Measurements from ENCODE around the gene SLC8B1.

Gene SLC8B1

GRCh38 chr12:113302466-113302865 is 32.4 kb downstream of the SLC8B1 start:
- H3K9me2 ChIP-seq (ENCODE audit: low read depth, low read length): no peaks in the 10 kb centered on the region
- H3K4me1 ChIP-seq (ENCODE audit: insufficient read depth, low read length, severe bottlenecking): peaks cover 46% of the 10 kb centered on the region
- no peaks in the 10 kb centered on the region for H3K9me3 ChIP-seq (ENCODE audit: low read length)
- no peaks in the 10 kb centered on the region for H3K79me2 ChIP-seq (ENCODE audit: insufficient read depth, low read length)
- H3K27me3 ChIP-seq (ENCODE audit: insufficient read depth, low read length): no peaks in the 10 kb centered on the region
- H3K27ac ChIP-seq (ENCODE audit: low read depth, low read length, poor library complexity, severe bottlenecking): peak overlapping the region; percentile 73
- H3F3A ChIP-seq (ENCODE audit: insufficient read depth, low read length): no peaks in the 10 kb centered on the region
- peaks cover 74% of the 10 kb centered on the region for H3K36me3 ChIP-seq (ENCODE audit: insufficient read depth, low read length)
- H4K20me1 ChIP-seq (ENCODE audit: insufficient read depth, low read length): no peaks in the 10 kb centered on the region
- peak overlapping the region; percentile 10; the same call in 1 of the 2 replicates for H3K9ac ChIP-seq (ENCODE audit: low read length)
- TF ChIP-seq EZH2 (IDR thresholded peaks at IDR 0.05; ENCODE audit: borderline replicate concordance, low read length) (no peak), CTCF (IDR thresholded peaks at IDR 0.05; ENCODE audit: low read length) (no peak)
- H3K4me3 ChIP-seq (ENCODE audit: low read depth, low read length, poor library complexity, severe bottlenecking): peak overlapping the region; percentile 14
- no peak overlapping the region for H2AFZ ChIP-seq (ENCODE audit: low read length)
- H3K4me2 ChIP-seq (ENCODE audit: low read length): peak overlapping the region; percentile 47

DNA sequence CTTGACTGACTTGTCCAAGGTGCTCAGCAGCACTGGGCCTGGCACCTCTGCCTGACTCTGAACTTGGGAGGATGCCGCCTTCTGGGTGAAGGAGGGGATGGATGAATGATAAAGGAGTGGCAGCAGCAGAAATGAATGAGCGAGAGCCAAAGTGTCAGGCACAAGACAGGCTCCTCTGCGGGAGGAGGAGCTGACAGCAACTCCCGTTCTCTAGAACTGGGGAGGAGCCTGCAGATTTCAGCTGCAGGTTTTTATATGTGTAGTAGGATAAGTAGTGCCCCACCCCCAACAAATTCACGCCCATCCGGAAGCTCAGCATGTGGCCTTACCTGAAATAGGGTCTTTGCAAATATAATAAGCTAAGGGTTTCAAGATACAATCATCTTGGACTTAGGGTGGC is 33.1 kb downstream of the SLC8B1 start:
- no peaks in the 10 kb centered on the region for H3K9me3 ChIP-seq (ENCODE audit: low read length)
- peaks cover 76% of the 10 kb centered on the region for H3K36me3 ChIP-seq (ENCODE audit: insufficient read depth, low read length)
- H3K79me2 ChIP-seq (ENCODE audit: insufficient read depth, low read length): no peaks in the 10 kb centered on the region
- no peak overlapping the region for H2AFZ ChIP-seq (ENCODE audit: low read length)
- H3K27ac ChIP-seq (ENCODE audit: low read depth, low read length, poor library complexity, severe bottlenecking): peak overlapping the region; percentile 73
- TF ChIP-seq EZH2 (IDR thresholded peaks at IDR 0.05; ENCODE audit: borderline replicate concordance, low read length): no peak
- no peak for TF ChIP-seq CTCF (IDR thresholded peaks at IDR 0.05; ENCODE audit: low read length)
- peak overlapping the region; percentile 47; the same call in 1 of the 2 replicates for H3K4me2 ChIP-seq (ENCODE audit: low read length)
- H3F3A ChIP-seq (ENCODE audit: insufficient read depth, low read length): no peaks in the 10 kb centered on the region
- no peaks in the 10 kb centered on the region for H3K9me2 ChIP-seq (ENCODE audit: low read depth, low read length)
- H3K4me1 ChIP-seq (ENCODE audit: insufficient read depth, low read length, severe bottlenecking): peaks cover 46% of the 10 kb centered on the region
- no peaks in the 10 kb centered on the region for H3K27me3 ChIP-seq (ENCODE audit: insufficient read depth, low read length)
- H4K20me1 ChIP-seq (ENCODE audit: insufficient read depth, low read length): no peaks in the 10 kb centered on the region
- H3K4me3 ChIP-seq (ENCODE audit: low read depth, low read length, poor library complexity, severe bottlenecking): no peak overlapping the region
- H3K9ac ChIP-seq (ENCODE audit: low read length): no peak overlapping the region

DNA sequence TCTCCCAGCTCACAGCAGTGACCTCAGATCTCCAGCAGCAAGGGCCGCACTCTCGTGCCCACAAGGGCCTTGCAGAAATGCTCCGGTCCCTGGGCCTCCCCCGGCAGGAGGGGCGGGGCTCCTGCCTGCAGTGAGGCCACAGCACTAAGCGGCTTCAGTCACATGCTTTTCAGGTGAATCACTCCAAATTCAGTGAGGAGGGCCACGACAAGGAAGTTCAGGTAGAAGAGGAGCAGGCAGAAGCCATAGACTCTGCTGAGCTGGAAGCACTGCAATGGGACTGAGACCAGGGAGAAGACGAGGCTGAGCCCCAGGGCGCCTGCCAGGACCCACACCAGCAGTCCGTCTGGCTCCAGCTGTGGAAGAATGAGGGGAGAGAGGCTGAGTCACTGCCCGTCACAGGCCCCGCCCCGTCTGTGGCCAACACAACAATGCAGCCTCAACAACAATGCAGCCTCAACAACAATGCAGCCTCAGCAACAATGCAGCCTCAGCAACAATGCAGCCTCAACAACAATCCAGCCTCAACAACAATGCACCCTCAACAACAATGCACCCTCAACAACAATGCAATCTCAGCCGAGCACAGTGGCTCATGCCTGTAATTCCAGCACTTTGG is 35.2 kb downstream of the SLC8B1 start:
- peak overlapping the region; percentile 6; the same call in 1 of the 2 replicates for H3K4me2 ChIP-seq (ENCODE audit: low read length)

More for the DNA sequence above, 35.2 kb downstream of the SLC8B1 start:
- Histone ChIP-seq H3K9me3 (ENCODE audit: low read length) (no peaks in the 10 kb centered on the region), H2AFZ (ENCODE audit: low read length) (no peak overlapping the region), H4K20me1 (ENCODE audit: insufficient read depth, low read length) (no peaks in the 10 kb centered on the region), H3K4me1 (ENCODE audit: insufficient read depth, low read length, severe bottlenecking) (peaks cover 46% of the 10 kb centered on the region), H3K79me2 (ENCODE audit: insufficient read depth, low read length) (no peaks in the 10 kb centered on the region), H3K36me3 (ENCODE audit: insufficient read depth, low read length) (peaks cover 80% of the 10 kb centered on the region), H3K9me2 (ENCODE audit: low read depth, low read length) (no peaks in the 10 kb centered on the region), H3K27ac (ENCODE audit: low read depth, low read length, poor library complexity, severe bottlenecking) (peak overlapping the region; percentile 68), H3K4me3 (ENCODE audit: low read depth, low read length, poor library complexity, severe bottlenecking) (no peak overlapping the region), H3F3A (ENCODE audit: insufficient read depth, low read length) (no peaks in the 10 kb centered on the region), H3K9ac (ENCODE audit: low read length) (peak overlapping the region; percentile 13; the same call in 1 of the 2 replicates), H3K27me3 (ENCODE audit: insufficient read depth, low read length) (no peaks in the 10 kb centered on the region)
- no peak for TF ChIP-seq EZH2 (IDR thresholded peaks at IDR 0.05; ENCODE audit: borderline replicate concordance, low read length)
- TF ChIP-seq CTCF (IDR thresholded peaks at IDR 0.05; ENCODE audit: low read length): no peak
